Mesenchymal stem cell (in vitro differentiated cells and primary cell): ENCODE results near the gene FCAR.
"Not testable (repeated sequence)": the region's sequence is repeated elsewhere in the genome, so short reads cannot be mapped to it uniquely, and the experiment has no call there.

Experiments
- DNase-seq: peaks from one replicate; pipeline ENCODE4 v3.0.0-alpha.2; 2013
- H2AFZ ChIP-seq: one replicate; pipeline ENCODE4 v1.6.1; 2013; ENCODE audit warnings: low read depth, mild to moderate bottlenecking, control low read depth, inconsistent platforms, low read length, moderate library complexity
- H2AK5ac ChIP-seq: 2 replicates; pipeline ENCODE4 v1.6.1; 2013; ENCODE audit warnings: low read length, moderate library complexity, mild to moderate bottlenecking, inconsistent platforms; ENCODE audit not compliant: severe bottlenecking
- H2BK120ac ChIP-seq: one replicate; pipeline ENCODE4 v1.6.1; 2013; ENCODE audit warnings: low read depth, mild to moderate bottlenecking, inconsistent platforms, low read length, moderate library complexity
- H2BK12ac ChIP-seq, 2 experiments: one replicate each; pipeline ENCODE4 v1.6.1; 2013; ENCODE audit warnings: inconsistent platforms in 2 of 2, low read length in 2 of 2, mild to moderate bottlenecking in 2 of 2, moderate library complexity in 2 of 2, control low read depth in 1 of 2
- H2BK15ac ChIP-seq: one replicate; pipeline ENCODE4 v1.6.1; 2013; ENCODE audit warnings: mild to moderate bottlenecking, low read depth, inconsistent platforms; ENCODE audit not compliant: poor library complexity, severe bottlenecking
- H2BK5ac ChIP-seq: 2 replicates; pipeline ENCODE4 v1.6.1; 2013; ENCODE audit warnings: low read depth, mild to moderate bottlenecking, low read length, control low read depth, inconsistent platforms; ENCODE audit not compliant: poor library complexity, severe bottlenecking
- H3K14ac ChIP-seq, 2 experiments: one replicate each; pipeline ENCODE4 v1.6.1; 2013; ENCODE audit warnings: inconsistent platforms in 2 of 2, low read length in 2 of 2, control low read depth in 1 of 2, mild to moderate bottlenecking in 1 of 2, moderate library complexity in 1 of 2
- H3K18ac ChIP-seq, 2 experiments: one replicate each; pipeline ENCODE4 v1.6.1; 2013; ENCODE audit warnings: inconsistent platforms in 2 of 2, low read length in 2 of 2, control low read depth in 1 of 2, low read depth in 1 of 2, mild to moderate bottlenecking in 1 of 2
- H3K23ac ChIP-seq, 2 experiments: one replicate each; pipeline ENCODE4 v1.6.1; 2013; ENCODE audit warnings: inconsistent platforms in 2 of 2, low read length in 2 of 2, mild to moderate bottlenecking in 2 of 2, moderate library complexity in 2 of 2, control low read depth in 1 of 2
- H3K27ac ChIP-seq: 2 replicates; pipeline ENCODE4 v1.5.1; 2013; ENCODE audit warnings: mild to moderate bottlenecking, moderate library complexity, low read length, control low read depth, inconsistent platforms; ENCODE audit not compliant: poor library complexity, severe bottlenecking
- H3K27me3 ChIP-seq, 2 experiments: 2 replicates each; pipeline versions ENCODE4 v1.6.1 to v1.7.0; 2013; ENCODE audit warnings: low read length in 2 of 2, mild to moderate bottlenecking in 2 of 2, moderate library complexity in 2 of 2, control low read depth in 1 of 2, inconsistent platforms in 1 of 2; ENCODE audit not compliant: control insufficient read depth in 1 of 2, insufficient read depth in 1 of 2
- H3K36me3 ChIP-seq, 2 experiments: 2 replicates each; pipeline versions ENCODE4 v1.6.1 to v1.7.0; 2013; ENCODE audit warnings: low read length in 2 of 2, control low read depth in 1 of 2, inconsistent platforms in 1 of 2, low read depth in 1 of 2, mild to moderate bottlenecking in 1 of 2; ENCODE audit not compliant: insufficient read depth in 2 of 2, control insufficient read depth in 1 of 2
- H3K4ac ChIP-seq, 2 experiments: one replicate each; pipeline ENCODE4 v1.6.1; 2013; ENCODE audit warnings: inconsistent platforms in 2 of 2, low read length in 2 of 2, mild to moderate bottlenecking in 2 of 2, moderate library complexity in 2 of 2, control low read depth in 1 of 2, low read depth in 1 of 2
- H3K4me1 ChIP-seq: 2 replicates; pipeline ENCODE4 v1.6.1; 2013; ENCODE audit warnings: low read depth, low read length, control low read depth; ENCODE audit not compliant: control insufficient read depth, insufficient read depth
- H3K4me2 ChIP-seq: 2 replicates; pipeline ENCODE4 v1.6.1; 2013; ENCODE audit warnings: low read length, mild to moderate bottlenecking, inconsistent platforms; ENCODE audit not compliant: poor library complexity, severe bottlenecking
- H3K4me3 ChIP-seq, 2 experiments: 2 replicates each; pipeline versions ENCODE4 v1.5.1 to v1.7.0; 2013; ENCODE audit warnings: low read length in 2 of 2, mild to moderate bottlenecking in 2 of 2, control low read depth in 1 of 2, low read depth in 1 of 2; ENCODE audit not compliant: insufficient read depth in 1 of 2
- H3K79me1 ChIP-seq: replicated peaks from 2 replicates; pipeline ENCODE4 v1.6.1; 2013; ENCODE audit warnings: mild to moderate bottlenecking, control low read depth, low read length, inconsistent platforms; ENCODE audit not compliant: poor library complexity, severe bottlenecking
- H3K9ac ChIP-seq: 2 replicates; pipeline ENCODE4 v1.7.0; 2013; ENCODE audit warnings: mild to moderate bottlenecking, low read length, moderate library complexity
- H3K9me3 ChIP-seq: 2 replicates; pipeline ENCODE4 v1.7.0; 2013; ENCODE audit warnings: mild to moderate bottlenecking, low read length; ENCODE audit not compliant: control insufficient read depth
- H4K8ac ChIP-seq: one replicate; pipeline ENCODE4 v1.6.1; 2013; ENCODE audit warnings: inconsistent platforms, mild to moderate bottlenecking, low read length, moderate library complexity
- H4K91ac ChIP-seq: one replicate; pipeline ENCODE4 v1.6.1; 2013; ENCODE audit warnings: mild to moderate bottlenecking, low read length, inconsistent platforms
- WGBS: methylation state at CpG from one replicate; pipeline ENCODE4 v1.1.7; 2013; ENCODE audit warnings: mixed read lengths; 5-methylcytosine and 5-hydroxymethylcytosine counted together

The FCAR gene

DNA sequence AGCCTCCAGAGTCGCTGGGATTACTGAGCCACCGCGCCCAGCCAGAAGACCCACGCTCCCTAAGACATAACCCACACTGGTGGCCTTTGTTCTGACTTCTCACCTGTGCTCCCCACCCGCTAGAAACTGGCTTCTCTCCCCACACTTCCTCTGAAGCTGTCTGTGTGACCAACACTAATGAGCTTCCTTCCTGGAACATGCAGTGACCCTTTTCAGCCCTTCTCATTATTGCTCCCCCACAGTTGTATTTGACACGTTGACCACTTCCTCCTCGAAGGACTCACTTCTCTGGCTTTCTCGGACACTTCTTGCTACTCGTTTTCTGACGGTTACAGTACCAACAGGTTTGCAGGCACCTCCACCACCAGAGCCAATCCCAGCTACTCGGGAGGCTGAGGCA, 42.8 kb downstream of the FCAR start:
- Histone ChIP-seq H4K91ac (no peak overlapping the region), H3K4me2 (no peak overlapping the region), H3K36me3 (no peaks in the 10 kb centered on the region), H3K4ac (no peak overlapping the region), H3K27ac (no peak overlapping the region), H2BK5ac (no peak overlapping the region), H2AK5ac (no peak overlapping the region), H2BK120ac (no peak overlapping the region), H3K9me3 (no peaks in the 10 kb centered on the region), H2BK15ac (no peak overlapping the region), H3K18ac (no peak overlapping the region), H3K4me1 (no peaks in the 10 kb centered on the region), H3K23ac (no peak overlapping the region), H3K4me3 (no peak overlapping the region), H2BK12ac (no peak overlapping the region), H3K14ac (no peak overlapping the region), H3K27me3 (no peaks in the 10 kb centered on the region), H4K8ac (no peak overlapping the region), H3K79me1 (no peaks in the 10 kb centered on the region), H3K9ac (no peak overlapping the region), H2AFZ (no peak overlapping the region)
- DNase-seq, result no peak
- WGBS, result 84% methylated on average over 11 of the region's 11 CpGs

- no peak overlapping the region for H3K4ac ChIP-seq
- no peak for DNase-seq
- no peak overlapping the region for H3K14ac ChIP-seq
- no peaks in the 10 kb centered on the region for H3K36me3 ChIP-seq
- 95% methylated on average over 9 of the region's 9 CpGs for WGBS
- no peak overlapping the region for H2AK5ac ChIP-seq
- H2AFZ ChIP-seq, result no peak overlapping the region
- H3K23ac ChIP-seq, result no peak overlapping the region
- H3K9ac ChIP-seq, result no peak overlapping the region
- no peaks in the 10 kb centered on the region for H3K4me1 ChIP-seq
- no peak overlapping the region for H3K18ac ChIP-seq
- H2BK15ac ChIP-seq, result no peak overlapping the region
- no peaks in the 10 kb centered on the region for H3K9me3 ChIP-seq
- no peak overlapping the region for H2BK5ac ChIP-seq
- H3K4me2 ChIP-seq, result no peak overlapping the region
- H3K79me1 ChIP-seq, result no peaks in the 10 kb centered on the region
- no peak overlapping the region for H4K91ac ChIP-seq
- H3K27ac ChIP-seq, result no peak overlapping the region
- no peak overlapping the region for H2BK120ac ChIP-seq
- H3K27me3 ChIP-seq, result no peaks in the 10 kb centered on the region
- no peak overlapping the region for H3K4me3 ChIP-seq
- no peak overlapping the region for H4K8ac ChIP-seq
- H2BK12ac ChIP-seq, result no peak overlapping the region
Measured at GRCh38 chr19:54918499-54918898, 44.5 kb downstream of the FCAR start.

- not testable (repeated sequence) for H2AK5ac ChIP-seq, H2BK120ac ChIP-seq, H3K14ac ChIP-seq, H3K9me3 ChIP-seq, H3K79me1 ChIP-seq, H3K4me3 ChIP-seq, H3K27ac ChIP-seq, H2BK12ac ChIP-seq, H4K91ac ChIP-seq, H2BK5ac ChIP-seq, H3K27me3 ChIP-seq, DNase-seq, H3K4me2 ChIP-seq, H2AFZ ChIP-seq, H3K4me1 ChIP-seq, H3K18ac ChIP-seq, H3K4ac ChIP-seq, H3K9ac ChIP-seq, H4K8ac ChIP-seq, H2BK15ac ChIP-seq, H3K23ac ChIP-seq, H3K36me3 ChIP-seq
- WGBS, result 62% methylated on average over 11 of the region's 24 CpGs
Measured at GRCh38 chr19:54919646-54920563, 45.9 kb downstream of the FCAR start.

DNA sequence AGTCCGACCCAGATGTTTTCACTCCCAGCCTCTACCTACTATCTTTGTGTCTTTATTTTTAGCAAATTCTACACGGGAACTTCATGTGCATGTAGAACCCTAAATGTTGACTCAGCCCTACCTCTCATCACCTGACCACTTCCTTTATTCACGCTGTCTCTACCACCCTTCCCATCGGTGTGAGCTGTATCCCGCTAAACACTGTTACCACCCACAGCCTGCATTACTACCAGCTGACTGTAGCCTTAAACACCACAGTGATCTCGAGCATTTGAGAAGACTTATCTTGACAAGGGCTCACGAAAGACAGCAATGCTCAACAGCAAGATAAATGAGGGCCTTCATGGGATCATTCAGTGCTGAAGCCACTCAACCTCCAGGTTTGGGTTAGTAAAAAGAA, 47.0 kb downstream of the FCAR start:
- no peak overlapping the region for H2BK5ac ChIP-seq
- H3K36me3 ChIP-seq, result no peaks in the 10 kb centered on the region
- no peak overlapping the region for H2BK120ac ChIP-seq
- H4K91ac ChIP-seq, result no peak overlapping the region
- H2AK5ac ChIP-seq, result no peak overlapping the region
- no peak overlapping the region for H3K18ac ChIP-seq
- no peak overlapping the region for H3K27ac ChIP-seq
- no peak overlapping the region for H3K9ac ChIP-seq
- WGBS, result 79% methylated on average over 7 of the region's 7 CpGs
- H3K4me1 ChIP-seq, result no peaks in the 10 kb centered on the region
- no peak overlapping the region for H3K4ac ChIP-seq
- no peak overlapping the region for H4K8ac ChIP-seq
- H3K23ac ChIP-seq, result no peak overlapping the region
- H2AFZ ChIP-seq, result no peak overlapping the region
- H3K79me1 ChIP-seq, result no peaks in the 10 kb centered on the region
- H2BK12ac ChIP-seq, result no peak overlapping the region
- no peak for DNase-seq
- no peak overlapping the region for H2BK15ac ChIP-seq
- no peak overlapping the region for H3K4me2 ChIP-seq
- H3K27me3 ChIP-seq, result no peaks in the 10 kb centered on the region
- no peaks in the 10 kb centered on the region for H3K9me3 ChIP-seq
- no peak overlapping the region for H3K4me3 ChIP-seq
- H3K14ac ChIP-seq, result no peak overlapping the region
